ENCODE results near the gene MID1.

MID1 gene

GRCh38 chrX:10447564-10448214, 172.7 kb downstream of the MID1 start:
- no peak for DNase-seq (ENCODE audit: low read depth in 2 of 3, low spot score in 1 of 3)

GRCh38 chrX:10444204-10444603, 176.2 kb downstream of the MID1 start:
- DNase-seq (ENCODE audit: low read depth in 2 of 3, low spot score in 1 of 3) = no peak

- no peak for DNase-seq (ENCODE audit: low read depth in 2 of 3, low spot score in 1 of 3)
These were observed 178.9 kb downstream of the MID1 start for GRCh38 chrX:10441464-10441863.

GRCh38 chrX:10433296-10433965, 187.0 kb downstream of the MID1 start:
- no peak for DNase-seq (ENCODE audit: low read depth in 2 of 3, low spot score in 1 of 3)

GRCh38 chrX:10429908-10430307, 190.5 kb downstream of the MID1 start:
- no peak for DNase-seq (ENCODE audit: low read depth in 2 of 3, low spot score in 1 of 3)

- DNase-seq (ENCODE audit: low read depth in 2 of 3, low spot score in 1 of 3) = no peak
These were observed 193.1 kb downstream of the MID1 start for GRCh38 chrX:10427249-10427648.

GRCh38 chrX:10423716-10424115, 196.7 kb downstream of the MID1 start:
- DNase-seq (ENCODE audit: low read depth in 2 of 3, low spot score in 1 of 3) = no peak

GRCh38 chrX:10420134-10420533, 200.3 kb downstream of the MID1 start:
- no peak for DNase-seq (ENCODE audit: low read depth in 2 of 3, low spot score in 1 of 3)

GRCh38 chrX:10416424-10416823, 204.0 kb downstream of the MID1 start:
- no peak for DNase-seq (ENCODE audit: low read depth in 2 of 3, low spot score in 1 of 3)

- no peak for DNase-seq (ENCODE audit: low read depth in 2 of 3, low spot score in 1 of 3)
These were observed 204.9 kb downstream of the MID1 start for GRCh38 chrX:10415306-10416001.

GRCh38 chrX:10414862-10415261, 205.5 kb downstream of the MID1 start:
- DNase-seq (ENCODE audit: low read depth in 2 of 3, low spot score in 1 of 3) = no peak

- DNase-seq (ENCODE audit: low read depth in 2 of 3, low spot score in 1 of 3) = no peak
These were observed 206.1 kb downstream of the MID1 start for GRCh38 chrX:10414156-10414824.

GRCh38 chrX:10404436-10404835, 215.9 kb downstream of the MID1 start:
- no peak for DNase-seq (ENCODE audit: low read depth in 2 of 3, low spot score in 1 of 3)

GRCh38 chrX:10401239-10401638, 219.1 kb downstream of the MID1 start:
- no peak for DNase-seq (ENCODE audit: low read depth in 2 of 3, low spot score in 1 of 3)

GRCh38 chrX:10399043-10399741, 221.2 kb downstream of the MID1 start:
- DNase-seq (ENCODE audit: low read depth in 2 of 3, low spot score in 1 of 3) = no peak

GRCh38 chrX:10398215-10398614, 222.2 kb downstream of the MID1 start:
- no peak for DNase-seq (ENCODE audit: low read depth in 2 of 3, low spot score in 1 of 3)

- DNase-seq (ENCODE audit: low read depth in 2 of 3, low spot score in 1 of 3) = no peak
These were observed 223.0 kb downstream of the MID1 start for GRCh38 chrX:10397349-10397748.

GRCh38 chrX:10395643-10396042, 224.7 kb downstream of the MID1 start:
- DNase-seq (ENCODE audit: low read depth in 2 of 3, low spot score in 1 of 3) = no peak
